Heart left ventricle (tissue), 16 donors: ENCODE results near the gene PLIN4. TPM values are rescaled to one million over a fixed set of nuclear protein-coding genes. Genes with fewer than 3 reads are reported as not detected.

Source experiments
- ATAC-seq, 4 donors: fragments of 200-7000 bp; cut with Tn5 transposase; one replicate each; pipeline ENCODE4 v1.9.1; 2020 to 2022; ENCODE audit warnings: moderate library complexity in 4 of 4, mild to moderate bottlenecking in 3 of 4, moderate number of reproducible peaks in 1 of 4
- DNase-seq, 5 donors: peaks; one replicate each; pipeline ENCODE4 v3.0.0-alpha.2; 2020
- H3K27ac ChIP-seq, 12 donors: fragments of 200-600 bp; sonication (generic) in 4 of 12; one replicate each; pipeline versions ENCODE4 v1.5.0 to v1.8.0; 2016 to 2022; ENCODE audit warnings: mild to moderate bottlenecking in 2 of 12
- H3K27me3 ChIP-seq, 9 donors: fragments of 200-600 bp; sonication (generic) in 2 of 9; one replicate each; pipeline versions ENCODE4 v1.5.1 to v1.8.0; 2016 to 2022; ENCODE audit warnings: mild to moderate bottlenecking in 3 of 9
- H3K36me3 ChIP-seq, 9 donors: fragments of 200-600 bp; sonication (generic) in 2 of 9; one replicate each; pipeline versions ENCODE4 v1.5.0 to v1.8.0; 2018 to 2022; ENCODE audit warnings: mild to moderate bottlenecking in 2 of 9
- H3K4me1 ChIP-seq, 12 donors: fragments of 200-600 bp; sonication (generic) in 4 of 12; one replicate each; pipeline versions ENCODE4 v1.5.0 to v1.8.0; 2016 to 2022; ENCODE audit warnings: mild to moderate bottlenecking in 3 of 12
- H3K4me3 ChIP-seq, 12 donors: fragments of 200-600 bp; sonication (generic) in 4 of 12; one replicate each; pipeline versions ENCODE4 v1.5.0 to v1.8.0; 2017 to 2022; ENCODE audit warnings: mild to moderate bottlenecking in 9 of 12, moderate library complexity in 4 of 12
- H3K9me3 ChIP-seq, 12 donors: fragments of 200-600 bp; sonication (generic) in 4 of 12; one replicate each; pipeline versions ENCODE4 v1.5.0 to v1.8.0; 2016 to 2022; ENCODE audit warnings: mild to moderate bottlenecking in 1 of 12
- CTCF ChIP-seq, 12 donors: fragments of 200-600 bp; sonication (generic) in 4 of 12; IDR thresholded peaks; one replicate each; pipeline versions ENCODE4 v1.5.0 to v1.8.0; 2018 to 2022; ENCODE audit warnings: antibody characterized with exemption in 12 of 12, mild to moderate bottlenecking in 5 of 12
- POLR2A ChIP-seq, 2 donors: fragments of 450-650 bp; IDR thresholded peaks; one replicate each; pipeline ENCODE4 v1.6.1; 2017; ENCODE audit warnings: antibody characterized with exemption in 2 of 2, mild to moderate bottlenecking in 2 of 2, moderate library complexity in 2 of 2
- WGBS, 4 donors: extraction: QIAGEN DNeasy Blood & Tissue Kit in 2 of 4; methylation state at CpG; one replicate each; pipeline versions ENCODE4 v1.1.5 to v1.1.7; 2013 to 2018; 5-methylcytosine and 5-hydroxymethylcytosine counted together
- intact Hi-C, 10 donors: fragments of 100-400 bp; cut with DNase I; formaldehyde crosslinking; loops; one replicate each; pipeline versions ENCODE4 v1.11.1 to v1.14.2; 2022
- polyA plus RNA-seq, 2 donors: library from polyadenylated mRNA; stranded (reverse); fragments of 200-250 nt; gene quantifications; one replicate each; pipeline ENCODE4 v1.2.3, GENCODE V29; 2013
- total RNA-seq, 9 donors: library from RNA; depleted of rRNA in 2 of 9; stranded (reverse); fragments of >200 nt in 2 of 9; fragmentation: NEBNext Ultra II Directional in 3 of 9; extraction: Animal tissue kit (Norgen Biotek cat#: 25700) in 3 of 9; gene quantifications; one replicate each; pipeline versions ENCODE4 v1.1.0 to v1.2.4, GENCODE V29; 2016 to 2023
- donor health status: ischemic (EF 13 %, LVEDD 7.1; RV severe dilation, severe dysfunction).
- donor health status: healthy with polysubstance abuse.
- donor health status: DM: no; HTN: yes; CAD: no.
- donor health status: DM: no; HTN: no; CAD: no.
- donor health status: ischemic (EF 25% LVEDD 6.9; RV normal size, moderate dysfunction).
- donor health status: ischemic (EF 25% LVEDD 5.7; RV mildly dilated, moderate dysfunction).
- donor health status: healthy.
- donor health status: DM: yes; HTN: yes; CAD: no.
- donor health status: ischemic (EF 35%, LVEDD 5.7; RV mildly dilated, moderate dysfunction).
- donor health status: nonischemic (EF 11% LVEDD 7.7; RV severe dilation, severe dysfunction).
- donor health status: DM: yes; HTN: yes; CAD: no.
- donor health status: PGD.
- donor health status: ischemic (EF 29% LVEDD 5.4; RV normal size, mild dysfunction).
- donor health status: nonischemic (EF 23%, LVEDD 6.1; RV moderate dilation, normal function).

The PLIN4 gene
- total and polyA plus RNA-seq, 11 donors: 55.5 to 292 (median 174) TPM

- intact Hi-C loops: no loop called here
- TF ChIP-seq CTCF (IDR thresholded peaks at IDR 0.05): no peak
- no peak for TF ChIP-seq POLR2A (IDR thresholded peaks at IDR 0.05)
- no peak overlapping the region for H3K4me3 ChIP-seq
- no peak for ATAC-seq
- 81 to 94% (median 93%) methylated on average over 11 to 21 of the region's 21 CpGs for WGBS, 4 donors
- H3K27ac ChIP-seq: peak overlapping the region in 1 of 12 donors; percentile 60
- H3K9me3 ChIP-seq: no peaks in the 10 kb centered on the region
- peaks cover 0 to 61% (median 31%) of the 10 kb centered on the region in 9 donors for H3K36me3 ChIP-seq
- DNase-seq: peak in 2 of 5 donors; percentile 8 to 18
- peaks cover 0 to 27% (median 0%) of the 10 kb centered on the region in 12 donors for H3K4me1 ChIP-seq
- no peaks in the 10 kb centered on the region for H3K27me3 ChIP-seq
Observed at GRCh38 chr19:4508698-4509097, 9.6 kb downstream of the PLIN4 start.

DNA sequence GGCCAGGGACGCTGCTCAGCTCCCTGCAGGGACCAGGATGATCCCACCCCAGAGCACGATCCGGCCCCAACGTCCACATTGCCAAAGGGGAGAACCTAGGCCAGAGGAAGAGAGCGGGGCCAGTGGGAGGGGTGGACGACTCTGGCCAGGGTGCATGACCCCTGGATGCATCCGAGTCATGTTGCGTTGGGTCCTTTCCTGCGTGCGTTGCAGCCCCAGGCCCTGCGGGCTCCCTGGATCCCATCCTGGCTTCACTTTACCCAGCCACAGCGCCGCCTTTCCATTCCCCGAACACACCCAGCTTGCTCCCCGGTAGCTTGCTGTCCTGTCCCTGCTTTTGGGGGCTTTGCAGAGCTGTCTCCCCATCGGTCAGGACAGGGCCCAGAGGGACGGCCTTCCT is 10.5 kb downstream of the PLIN4 start:
- no peak for TF ChIP-seq POLR2A (IDR thresholded peaks at IDR 0.05)
- TF ChIP-seq CTCF (IDR thresholded peaks at IDR 0.05): no peak
- no peaks in the 10 kb centered on the region for H3K9me3 ChIP-seq
- DNase-seq (peak in 1 of 5 donors; percentile 5), ATAC-seq (no peak)
- H3K27me3 ChIP-seq: no peaks in the 10 kb centered on the region
- no peak overlapping the region for H3K4me3 ChIP-seq
- WGBS, 4 donors: 73 to 79% (median 78%) methylated on average over 15 to 17 of the region's 17 CpGs
- peak overlapping the region in 1 of 12 donors; percentile 60 for H3K27ac ChIP-seq
- intact Hi-C loops: no loop called here
- peaks cover 0 to 69% (median 39%) of the 10 kb centered on the region in 9 donors for H3K36me3 ChIP-seq
- peaks cover 0 to 25% (median 0%) of the 10 kb centered on the region in 12 donors for H3K4me1 ChIP-seq

DNA sequence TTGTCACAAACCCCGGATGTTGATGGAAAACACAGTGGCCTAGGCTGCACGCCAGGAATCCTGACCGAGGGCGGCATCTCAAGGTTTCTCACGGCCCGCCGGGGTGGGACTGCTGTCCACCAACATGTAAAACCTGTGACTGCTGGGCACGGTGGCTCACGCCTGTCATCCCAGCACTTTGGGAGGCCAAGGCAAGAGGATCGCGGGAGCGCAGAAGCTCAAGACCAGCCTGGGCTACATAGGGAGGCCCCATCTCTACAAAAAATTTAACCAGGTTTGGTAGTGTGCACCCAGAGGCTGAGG is 11.2 kb downstream of the PLIN4 start:
- Histone ChIP-seq H3K4me1 (peaks cover 0 to 23% (median 0%) of the 10 kb centered on the region in 12 donors), H3K27me3 (no peaks in the 10 kb centered on the region), H3K27ac (peak overlapping the region in 1 of 12 donors; percentile 60), H3K4me3 (no peak overlapping the region), H3K9me3 (no peaks in the 10 kb centered on the region), H3K36me3 (peaks cover 0 to 70% (median 46%) of the 10 kb centered on the region in 9 donors)
- intact Hi-C loops: no loop called here
- no peak for ATAC-seq
- WGBS, 4 donors: 56 to 85% (median 68%) methylated on average over 11 to 12 of the region's 12 CpGs
- DNase-seq: peak in 2 of 5 donors; percentile 12 to 18
- TF ChIP-seq POLR2A (IDR thresholded peaks at IDR 0.05) (no peak), CTCF (IDR thresholded peaks at IDR 0.05) (no peak)

GRCh38 chr19:4506449-4507149 is 11.7 kb downstream of the PLIN4 start:
- Histone ChIP-seq H3K4me3 (no peak overlapping the region), H3K27ac (peak overlapping the region in 1 of 12 donors; percentile 60), H3K27me3 (no peaks in the 10 kb centered on the region), H3K9me3 (no peaks in the 10 kb centered on the region), H3K4me1 (peaks cover 0 to 18% (median 0%) of the 10 kb centered on the region in 12 donors), H3K36me3 (peaks cover 0 to 74% (median 51%) of the 10 kb centered on the region in 9 donors)
- TF ChIP-seq CTCF (IDR thresholded peaks at IDR 0.05) (no peak), POLR2A (IDR thresholded peaks at IDR 0.05) (no peak)
- intact Hi-C loops: no loop called here
- DNase-seq (no peak), ATAC-seq (no peak)
- WGBS, 4 donors: 85 to 89% (median 86%) methylated on average over 15 to 17 of the region's 17 CpGs
